Activated T-cell treated with anti-CD3 and anti-CD28 coated beads, Interleukin-2, amount 50 U/mL, for 4 hours (primary cell): ENCODE results near the gene GRIA1. TPM values are rescaled to one million over a fixed set of nuclear protein-coding genes. Genes with fewer than 3 reads are reported as not detected.

ENCODE experiments used
- ATAC-seq, 2 donors: fragments of 200-7000 bp; cut with Tn5 transposase; one replicate each; pipeline ENCODE4 v1.10.0; 2021
- DNase-seq: peaks from one replicate; pipeline ENCODE4 v3.0.0-alpha.2; 2020
- H3K27me3 Mint-ChIP-seq: one replicate; pipeline ENCODE4 v1.8.0; 2021; ENCODE audit warnings: low read depth, mixed read lengths
- H3K36me3 Mint-ChIP-seq: one replicate; pipeline ENCODE4 v1.8.0; 2022; ENCODE audit warnings: mixed read lengths; ENCODE audit not compliant: insufficient read depth
- H3K4me1 Mint-ChIP-seq: one replicate; pipeline ENCODE4 v1.8.0; 2021; ENCODE audit warnings: low read depth, mixed read lengths
- H3K4me3 Mint-ChIP-seq: one replicate; pipeline ENCODE4 v1.8.0; 2021; ENCODE audit warnings: mild to moderate bottlenecking, moderate library complexity, mixed read lengths
- H3K9me3 Mint-ChIP-seq: one replicate; pipeline ENCODE4 v1.8.0; 2021; ENCODE audit warnings: mixed read lengths
- total RNA-seq, 3 donors: library from RNA; stranded (reverse); gene quantifications; one replicate each; pipeline ENCODE4 v1.2.1, GENCODE V29; 2021

GRIA1 gene
- total RNA-seq, 3 donors from 2014 or later, result not detected

DNA sequence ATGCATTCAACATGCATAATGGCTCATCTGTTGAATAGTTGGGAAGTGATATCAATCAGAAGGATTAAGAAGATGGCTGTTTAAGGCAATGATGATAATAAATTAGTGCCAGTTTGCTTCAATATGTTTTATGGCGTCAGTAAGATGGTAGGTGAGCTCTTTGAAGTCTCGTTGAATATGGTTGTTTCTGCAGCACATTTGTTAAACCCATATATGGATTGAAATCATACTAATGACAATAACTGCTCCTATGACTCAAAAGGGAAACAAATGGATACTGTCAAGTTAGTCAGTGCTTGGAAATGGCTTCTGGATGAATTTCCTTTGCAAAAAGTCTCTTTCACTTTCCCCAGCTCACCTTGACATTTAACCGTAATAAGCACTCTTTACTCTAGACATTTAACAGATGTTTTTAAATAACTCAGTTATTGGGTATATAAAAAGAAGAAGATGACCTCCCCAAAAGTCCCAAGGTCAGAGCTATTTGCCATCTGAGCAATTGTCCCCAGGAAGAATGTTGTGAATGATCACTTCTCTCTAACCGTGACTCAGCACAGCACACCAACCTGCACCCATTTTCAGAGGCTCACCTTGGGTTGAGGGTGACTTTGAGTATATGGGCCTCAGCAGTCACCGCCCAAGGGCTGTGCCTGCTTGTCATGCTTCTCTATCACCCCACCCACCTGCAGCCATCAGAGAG, 133.4 kb downstream of the GRIA1 start:
- Mint-ChIP-seq H3K4me3 (no peak overlapping the region), H3K4me1 (no peaks in the 10 kb centered on the region), H3K36me3 (no peaks in the 10 kb centered on the region), H3K9me3 (no peaks in the 10 kb centered on the region), H3K27me3 (no peaks in the 10 kb centered on the region)
- DNase-seq (no peak), ATAC-seq (no peak)

DNA sequence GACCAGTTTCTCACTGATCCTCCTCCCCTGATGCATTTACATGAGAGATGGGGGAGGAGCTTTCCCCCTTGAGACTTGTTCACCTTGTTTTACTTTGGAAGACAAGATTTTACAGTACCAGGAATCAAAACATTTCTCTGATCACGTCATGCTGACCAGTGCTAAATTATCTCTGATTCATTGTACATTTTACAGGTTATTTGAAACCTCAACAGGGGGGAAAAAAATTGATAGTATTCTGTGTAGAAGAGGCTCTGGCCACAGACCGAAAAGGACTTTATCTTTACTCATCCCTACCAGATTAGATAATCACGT, 133.9 kb downstream of the GRIA1 start:
- H3K9me3 Mint-ChIP-seq, result no peaks in the 10 kb centered on the region
- no peaks in the 10 kb centered on the region for H3K4me1 Mint-ChIP-seq
- H3K4me3 Mint-ChIP-seq, result no peak overlapping the region
- DNase-seq (no peak), ATAC-seq (no peak)
- H3K27me3 Mint-ChIP-seq, result no peaks in the 10 kb centered on the region
- no peaks in the 10 kb centered on the region for H3K36me3 Mint-ChIP-seq

DNA sequence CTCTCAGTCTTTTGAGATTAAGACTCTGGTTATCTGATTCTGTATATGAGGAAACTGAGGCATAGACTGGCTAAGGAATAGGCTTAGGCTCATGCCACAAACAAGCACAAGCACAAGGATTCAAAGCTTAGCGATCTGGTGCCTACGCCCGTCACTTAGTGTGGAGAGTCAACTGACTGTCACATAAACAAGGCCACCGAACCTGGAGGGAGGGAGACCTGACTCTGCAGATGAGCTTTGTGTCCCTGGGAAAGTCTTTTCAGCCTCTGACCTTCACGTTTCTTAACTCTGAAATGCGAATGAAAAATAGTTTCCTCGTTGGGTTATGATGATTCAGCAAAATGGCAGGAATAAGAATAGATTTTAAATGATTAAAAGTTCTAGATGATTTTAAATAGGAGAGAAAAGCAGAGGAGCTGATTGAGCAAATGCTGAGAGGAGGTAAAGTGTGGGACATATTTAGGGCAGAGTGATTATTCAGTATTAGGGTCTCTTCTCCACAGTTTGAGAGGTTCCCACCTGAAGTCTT, 135.4 kb downstream of the GRIA1 start:
- DNase-seq (no peak), ATAC-seq (no peak)
- Mint-ChIP-seq H3K4me3 (no peak overlapping the region), H3K36me3 (no peaks in the 10 kb centered on the region), H3K4me1 (no peaks in the 10 kb centered on the region), H3K9me3 (no peaks in the 10 kb centered on the region), H3K27me3 (no peaks in the 10 kb centered on the region)

DNA sequence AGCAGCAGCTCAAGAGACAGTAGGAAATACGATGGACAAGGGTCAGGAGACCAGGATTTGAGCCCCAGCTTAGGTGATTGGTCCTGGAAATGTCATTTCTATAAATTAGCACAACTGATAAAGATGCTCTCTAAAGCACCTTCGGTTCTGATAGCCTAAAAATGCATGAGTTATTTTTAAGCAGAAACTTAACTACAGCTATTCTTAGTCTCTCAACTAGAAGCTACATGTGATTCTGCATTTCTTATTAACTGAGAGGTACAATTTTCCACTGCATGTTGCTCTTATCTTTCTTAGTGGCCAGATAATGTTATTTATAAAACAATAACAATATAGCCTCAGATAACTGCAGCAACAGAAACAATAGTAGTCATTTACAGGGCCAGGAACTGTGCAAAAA, 136.4 kb downstream of the GRIA1 start:
- Mint-ChIP-seq H3K27me3 (no peaks in the 10 kb centered on the region), H3K36me3 (no peaks in the 10 kb centered on the region), H3K9me3 (no peaks in the 10 kb centered on the region), H3K4me3 (no peak overlapping the region), H3K4me1 (no peaks in the 10 kb centered on the region)
- DNase-seq, result no peak
- no peak for ATAC-seq

DNA sequence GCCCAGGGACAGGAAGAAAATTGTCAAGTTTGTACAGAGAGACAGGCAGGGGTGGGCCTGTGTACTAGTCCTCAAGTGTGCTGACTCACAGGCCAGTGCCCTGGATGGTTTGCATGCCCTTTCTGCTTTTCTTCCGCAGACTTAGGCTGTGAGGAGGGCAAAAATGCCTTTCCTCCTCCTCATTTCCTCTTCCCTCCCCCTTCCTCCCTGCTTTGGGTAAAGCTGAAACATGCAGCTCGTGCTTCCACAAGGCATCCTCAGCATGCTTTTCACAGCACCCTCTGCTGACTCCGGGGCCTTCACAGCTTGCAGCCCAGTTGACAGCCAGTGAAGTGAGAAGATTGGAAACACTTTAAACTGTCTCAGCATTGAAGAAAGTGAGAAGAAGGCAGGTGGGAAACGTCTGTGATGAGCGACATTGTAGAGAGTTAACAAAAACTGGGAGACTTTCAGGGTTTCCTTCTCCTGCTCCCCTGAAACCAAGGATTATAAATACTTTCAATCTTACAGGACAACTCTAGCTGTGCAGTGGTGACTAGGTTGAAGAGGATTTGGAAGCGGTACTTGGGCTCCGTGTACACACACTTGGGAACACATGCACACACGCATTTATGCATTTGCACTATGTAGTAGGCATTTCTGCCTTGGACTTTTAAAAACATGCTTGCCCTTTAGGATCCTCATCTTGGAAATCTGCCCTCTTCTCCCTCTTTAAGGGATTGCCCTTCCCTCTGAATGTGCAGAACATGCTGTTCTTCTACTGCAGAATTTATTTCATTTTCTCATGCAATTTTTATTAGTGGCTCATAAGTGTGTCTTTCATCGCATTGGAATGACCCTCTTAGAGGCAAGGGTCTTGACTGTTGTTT, 138.8 kb downstream of the GRIA1 start:
- no peak for DNase-seq
- H3K9me3 Mint-ChIP-seq, result no peaks in the 10 kb centered on the region

DNA sequence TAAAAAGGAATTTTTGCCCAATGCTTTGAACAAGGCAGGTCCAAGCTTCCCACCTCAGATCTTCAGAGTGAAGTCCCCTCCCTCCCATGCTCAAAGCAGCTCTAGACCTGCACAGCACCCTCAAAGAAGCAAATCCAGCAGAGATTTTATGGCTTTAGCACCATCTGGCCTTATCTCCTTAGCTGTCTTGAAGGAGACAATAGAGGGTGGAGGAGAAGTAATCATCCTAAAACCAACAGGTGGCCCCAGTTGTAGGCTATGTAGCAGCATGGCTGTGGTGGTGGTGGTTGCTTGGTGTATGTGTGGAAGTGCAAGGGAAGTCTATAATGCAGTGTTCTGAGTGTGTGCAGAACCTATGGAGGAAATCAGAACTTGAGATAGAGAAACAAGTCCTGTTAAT, 140.1 kb downstream of the GRIA1 start:
- Mint-ChIP-seq H3K9me3 (no peaks in the 10 kb centered on the region), H3K4me1 (no peaks in the 10 kb centered on the region), H3K36me3 (no peaks in the 10 kb centered on the region), H3K4me3 (no peak overlapping the region), H3K27me3 (no peaks in the 10 kb centered on the region)
- ATAC-seq, result no peak
- DNase-seq, result no peak

More for the DNA sequence above, 138.8 kb downstream of the GRIA1 start:
- H3K36me3 Mint-ChIP-seq, result no peaks in the 10 kb centered on the region
- H3K4me1 Mint-ChIP-seq, result no peaks in the 10 kb centered on the region
- H3K4me3 Mint-ChIP-seq, result no peak overlapping the region
- ATAC-seq, result no peak
- no peaks in the 10 kb centered on the region for H3K27me3 Mint-ChIP-seq

DNA sequence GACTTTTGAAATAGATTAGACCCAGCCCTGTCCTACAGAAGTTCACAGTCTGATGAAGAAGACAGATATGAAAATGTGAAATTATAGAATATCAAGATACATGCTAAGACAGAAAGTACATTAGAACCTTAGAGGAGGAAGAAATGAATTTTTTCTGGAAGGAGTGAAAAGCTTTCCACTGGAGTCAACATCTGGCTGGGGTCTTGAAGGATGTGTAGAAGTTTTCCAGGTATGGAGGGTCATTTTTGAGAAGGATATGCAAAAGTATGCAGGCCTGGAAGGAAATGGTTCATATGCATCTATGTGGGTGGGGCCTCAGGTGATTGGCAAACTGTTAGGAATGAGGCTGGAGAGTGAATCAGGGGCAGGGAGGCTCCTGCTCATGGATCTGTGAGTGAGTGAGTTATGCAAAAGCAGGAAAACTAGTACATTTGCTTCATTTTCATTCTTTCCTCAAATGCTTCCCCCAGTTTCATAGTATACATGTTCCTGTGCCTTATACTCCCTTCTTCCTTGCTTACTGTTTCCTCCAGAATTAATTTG, 142.3 kb downstream of the GRIA1 start:
- no peak for ATAC-seq
- H3K4me3 Mint-ChIP-seq, result no peak overlapping the region
- no peaks in the 10 kb centered on the region for H3K4me1 Mint-ChIP-seq
- no peaks in the 10 kb centered on the region for H3K27me3 Mint-ChIP-seq
- H3K9me3 Mint-ChIP-seq, result no peaks in the 10 kb centered on the region
- H3K36me3 Mint-ChIP-seq, result no peaks in the 10 kb centered on the region
- DNase-seq, result no peak

DNA sequence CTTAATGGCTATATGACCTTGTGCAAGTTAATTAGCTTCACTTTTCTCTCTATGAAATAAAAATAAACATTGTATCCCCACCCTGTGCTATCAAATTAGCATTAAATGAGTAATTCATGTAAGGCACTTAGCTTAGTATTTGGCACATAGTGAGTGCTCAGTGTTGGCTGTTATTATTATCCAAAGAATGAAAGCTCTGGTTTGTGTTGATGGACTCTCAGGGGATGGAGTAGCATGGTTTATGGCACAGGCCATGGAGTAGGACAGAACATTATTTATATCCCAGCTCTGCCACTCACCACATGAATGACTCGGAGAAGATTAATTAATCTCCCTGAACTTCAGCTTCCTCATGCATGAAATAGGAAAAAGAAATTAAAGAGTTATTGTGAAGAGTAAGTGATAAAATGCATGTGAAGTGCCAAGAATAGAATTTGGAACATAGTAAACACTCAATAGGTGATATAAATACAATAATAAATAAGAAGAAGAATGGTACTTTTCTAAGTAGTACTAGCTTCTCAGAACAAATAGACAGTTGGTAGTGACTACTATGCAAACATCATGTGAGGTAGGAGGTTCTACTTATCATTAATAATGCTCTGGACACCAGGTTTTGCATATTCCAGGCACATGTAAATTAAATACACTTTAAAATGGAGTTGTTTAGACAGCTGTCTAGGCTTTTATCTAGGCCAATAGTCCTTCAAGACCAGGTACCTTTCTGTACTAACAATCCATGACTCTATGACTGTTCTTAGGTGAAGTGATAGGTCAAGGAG, 146.4 kb downstream of the GRIA1 start:
- DNase-seq (no peak), ATAC-seq (no peak)
- no peaks in the 10 kb centered on the region for H3K27me3 Mint-ChIP-seq
- no peaks in the 10 kb centered on the region for H3K9me3 Mint-ChIP-seq
- H3K36me3 Mint-ChIP-seq, result no peaks in the 10 kb centered on the region
- H3K4me3 Mint-ChIP-seq, result no peak overlapping the region
- no peaks in the 10 kb centered on the region for H3K4me1 Mint-ChIP-seq

DNA sequence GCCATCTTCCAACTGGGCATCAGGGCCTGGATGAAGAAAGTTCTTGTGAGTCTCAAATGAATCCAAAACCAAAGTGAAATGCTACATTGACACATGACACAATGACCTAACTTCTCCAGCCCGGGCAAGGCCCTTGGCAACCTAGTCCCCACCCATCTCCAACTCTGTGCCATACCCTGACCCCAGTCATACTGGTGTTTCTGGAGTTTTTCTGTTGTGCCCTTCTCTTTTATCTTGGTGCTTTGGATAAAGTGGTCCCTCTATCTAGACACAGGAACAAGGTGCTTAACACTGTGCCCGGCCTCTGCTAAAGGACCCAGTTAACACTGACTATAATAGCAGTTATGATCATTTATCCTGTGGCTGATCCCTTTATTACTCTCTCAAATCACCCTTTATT, 149.8 kb downstream of the GRIA1 start:
- ATAC-seq (no peak), DNase-seq (no peak)
- Mint-ChIP-seq H3K4me3 (no peak overlapping the region), H3K27me3 (no peaks in the 10 kb centered on the region), H3K36me3 (no peaks in the 10 kb centered on the region), H3K9me3 (no peaks in the 10 kb centered on the region), H3K4me1 (no peaks in the 10 kb centered on the region)

DNA sequence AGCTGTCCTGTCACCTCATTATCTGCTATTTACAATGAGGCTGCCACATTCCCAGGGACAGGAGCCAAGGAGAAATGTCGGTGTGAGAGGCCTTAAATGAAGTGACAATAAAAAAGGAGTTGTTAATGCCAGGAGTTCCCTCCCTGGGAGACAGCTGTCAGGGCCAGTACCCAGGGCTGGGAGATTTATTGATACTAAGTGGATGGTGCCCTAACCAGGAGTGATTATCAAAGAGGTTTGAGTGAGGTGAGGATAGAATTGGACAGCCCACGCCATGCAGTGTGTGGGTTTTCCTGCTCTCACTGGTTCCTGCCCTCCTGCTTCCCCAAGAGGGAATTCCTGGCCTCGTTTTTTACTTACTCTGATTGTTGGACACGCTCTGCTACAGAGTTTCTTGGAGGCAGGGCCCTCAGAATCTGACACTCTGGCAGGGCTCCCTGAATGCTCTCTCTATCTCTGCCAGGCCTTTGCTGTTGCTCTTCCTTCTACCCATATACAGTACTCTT, 150.8 kb downstream of the GRIA1 start:
- H3K36me3 Mint-ChIP-seq, result no peaks in the 10 kb centered on the region
- H3K9me3 Mint-ChIP-seq, result no peaks in the 10 kb centered on the region
- H3K27me3 Mint-ChIP-seq, result no peaks in the 10 kb centered on the region

DNA sequence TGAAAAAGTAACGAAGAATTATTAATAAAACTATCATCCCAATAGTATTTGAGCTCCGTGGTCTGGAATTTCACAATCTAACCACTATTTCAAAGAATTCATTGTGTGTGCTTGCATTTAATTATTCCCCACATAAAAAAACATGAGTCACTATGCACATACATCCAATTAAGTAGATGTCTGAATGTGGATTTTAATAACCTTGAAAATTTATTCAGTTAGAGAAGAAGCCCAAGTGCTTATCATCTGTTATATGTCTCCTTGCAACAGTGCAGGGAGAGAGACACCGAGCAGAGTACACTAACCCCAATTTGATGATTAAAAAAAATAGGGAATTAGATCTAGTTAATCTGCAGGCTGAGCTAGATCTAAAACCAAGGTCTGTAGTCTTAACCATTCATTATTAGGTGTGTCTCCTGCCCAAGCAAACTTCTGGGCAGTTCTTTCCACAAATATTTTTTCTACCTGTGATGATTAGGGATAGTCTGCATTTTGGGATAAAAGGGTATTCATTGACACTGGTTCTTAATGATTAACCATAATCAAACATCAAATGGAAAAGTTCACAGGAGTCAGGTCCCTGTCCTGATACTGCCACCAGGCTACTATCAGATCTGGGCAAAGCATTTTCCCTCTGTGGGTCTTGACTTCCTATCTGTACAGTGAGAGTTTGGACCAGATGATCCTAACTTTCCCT, 164.2 kb downstream of the GRIA1 start:
- no peak for DNase-seq
- Mint-ChIP-seq H3K36me3 (no peaks in the 10 kb centered on the region), H3K4me1 (no peaks in the 10 kb centered on the region), H3K27me3 (no peaks in the 10 kb centered on the region), H3K4me3 (no peak overlapping the region), H3K9me3 (no peaks in the 10 kb centered on the region)
- ATAC-seq, result no peak

More for the DNA sequence above, 150.8 kb downstream of the GRIA1 start:
- no peak for DNase-seq
- ATAC-seq, result no peak
- Mint-ChIP-seq H3K4me3 (no peak overlapping the region), H3K4me1 (no peaks in the 10 kb centered on the region)

DNA sequence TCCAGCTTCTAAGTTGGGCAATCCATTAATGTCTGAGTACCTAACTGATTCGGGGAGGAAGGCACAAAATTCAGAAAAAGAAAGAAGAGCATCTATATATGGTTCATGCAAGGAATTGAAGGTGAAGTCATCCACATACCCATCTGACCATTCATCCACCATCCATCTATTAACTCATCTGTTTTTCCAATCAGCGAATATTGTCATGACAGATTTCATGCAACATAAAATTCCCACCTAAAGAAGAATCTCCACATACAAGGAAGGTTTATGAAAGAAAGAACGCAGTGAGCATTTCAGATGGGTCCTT, 164.7 kb downstream of the GRIA1 start:
- ATAC-seq (no peak), DNase-seq (no peak)
- Mint-ChIP-seq H3K36me3 (no peaks in the 10 kb centered on the region), H3K27me3 (no peaks in the 10 kb centered on the region), H3K4me3 (no peak overlapping the region), H3K9me3 (no peaks in the 10 kb centered on the region), H3K4me1 (no peaks in the 10 kb centered on the region)

DNA sequence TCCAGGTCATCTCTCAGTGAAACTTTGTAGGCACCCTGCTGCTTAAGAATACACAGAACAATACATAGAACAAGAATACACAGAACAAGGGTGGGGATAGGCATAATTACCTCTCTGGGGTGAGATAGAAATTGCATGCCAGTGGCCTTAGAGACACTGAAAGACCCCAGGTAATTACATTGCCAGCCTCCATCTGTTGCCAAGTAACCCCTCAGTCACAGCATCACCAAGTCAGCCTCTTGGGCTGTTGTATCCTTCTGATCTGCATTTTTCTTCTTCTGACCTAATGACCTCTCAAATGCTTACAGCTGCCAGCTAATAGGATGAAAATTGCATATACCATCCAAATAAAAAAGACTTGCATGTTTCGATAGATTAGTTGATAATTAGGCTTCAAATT, 167.7 kb downstream of the GRIA1 start:
- Mint-ChIP-seq H3K9me3 (no peaks in the 10 kb centered on the region), H3K36me3 (no peaks in the 10 kb centered on the region), H3K4me3 (no peak overlapping the region), H3K27me3 (no peaks in the 10 kb centered on the region), H3K4me1 (no peaks in the 10 kb centered on the region)
- ATAC-seq, result no peak
- DNase-seq, result no peak

DNA sequence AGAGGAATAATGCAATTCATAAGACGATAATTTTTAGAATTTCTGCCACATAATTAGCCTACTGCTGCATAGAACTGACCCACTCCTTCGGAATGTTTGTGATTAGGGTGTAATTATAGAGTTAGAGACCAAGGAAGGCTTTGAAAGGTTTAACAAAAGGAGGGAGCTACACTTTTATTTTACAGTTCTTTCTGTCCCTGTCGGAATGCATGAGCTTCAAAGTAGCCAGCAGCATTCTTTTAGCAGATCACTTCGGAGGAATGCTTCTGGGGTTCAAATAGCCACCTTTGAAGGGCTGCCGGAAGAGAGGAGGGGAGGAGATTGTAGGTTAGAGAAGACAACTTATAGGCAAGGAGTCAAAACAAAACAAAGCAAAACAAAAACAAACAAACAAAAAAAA, 168.1 kb downstream of the GRIA1 start:
- no peak for DNase-seq
- Mint-ChIP-seq H3K9me3 (no peaks in the 10 kb centered on the region), H3K4me1 (no peaks in the 10 kb centered on the region), H3K36me3 (no peaks in the 10 kb centered on the region), H3K27me3 (no peaks in the 10 kb centered on the region), H3K4me3 (no peak overlapping the region)
- ATAC-seq, result no peak
